ENCODE measurements around the gene MDGA2.

Gene MDGA2

GRCh38 chr14:47332106-47332505, 343.3 kb downstream of the MDGA2 start:
- no peak overlapping the region for H3K27ac ChIP-seq
- H3K27me3 ChIP-seq, result no peaks in the 10 kb centered on the region
- no peak for DNase-seq
- no peaks in the 10 kb centered on the region for H3K9me3 ChIP-seq
- H3K36me3 ChIP-seq, result no peaks in the 10 kb centered on the region
- no peak for TF ChIP-seq CTCF (IDR thresholded peaks at IDR 0.05)
- H3K4me3 ChIP-seq, result no peak overlapping the region
- peaks cover 0 to 7% (median 0%) of the 10 kb centered on the region in 4 donors for H3K4me1 ChIP-seq
- intact Hi-C loops (cut with DNase I; ENCODE audit: low total_unique reads), result no loop called here

GRCh38 chr14:47328376-47328775, 347.0 kb downstream of the MDGA2 start:
- H3K27me3 ChIP-seq, result no peaks in the 10 kb centered on the region
- H3K27ac ChIP-seq, result no peak overlapping the region
- no peak overlapping the region for H3K4me3 ChIP-seq
- no peak for TF ChIP-seq CTCF (IDR thresholded peaks at IDR 0.05)
- H3K36me3 ChIP-seq, result no peaks in the 10 kb centered on the region
- intact Hi-C loops (cut with DNase I; ENCODE audit: low total_unique reads), result no loop called here
- no peaks in the 10 kb centered on the region for H3K9me3 ChIP-seq
- no peak for DNase-seq
- peaks cover 0 to 7% (median 0%) of the 10 kb centered on the region in 4 donors for H3K4me1 ChIP-seq

GRCh38 chr14:47327336-47327735, 348.1 kb downstream of the MDGA2 start:
- H3K36me3 ChIP-seq, result no peaks in the 10 kb centered on the region
- H3K9me3 ChIP-seq, result no peaks in the 10 kb centered on the region
- H3K4me3 ChIP-seq, result no peak overlapping the region
- intact Hi-C loops (cut with DNase I; ENCODE audit: low total_unique reads), result no loop called here
- H3K27me3 ChIP-seq, result no peaks in the 10 kb centered on the region
- peaks cover 0 to 7% (median 0%) of the 10 kb centered on the region in 4 donors for H3K4me1 ChIP-seq
- no peak for DNase-seq
- no peak for TF ChIP-seq CTCF (IDR thresholded peaks at IDR 0.05)
- H3K27ac ChIP-seq, result no peak overlapping the region

- TF ChIP-seq CTCF (IDR thresholded peaks at IDR 0.05), result no peak
- H3K27ac ChIP-seq, result no peak overlapping the region
- H3K27me3 ChIP-seq, result no peaks in the 10 kb centered on the region
- H3K4me3 ChIP-seq, result no peak overlapping the region
- no peak for DNase-seq
- no peaks in the 10 kb centered on the region for H3K36me3 ChIP-seq
- intact Hi-C loops (cut with DNase I; ENCODE audit: low total_unique reads), result no loop called here
- no peaks in the 10 kb centered on the region for H3K9me3 ChIP-seq
- H3K4me1 ChIP-seq, result no peaks in the 10 kb centered on the region
Measured at GRCh38 chr14:47322751-47323150, 352.7 kb downstream of the MDGA2 start.

- no peaks in the 10 kb centered on the region for H3K27me3 ChIP-seq
- intact Hi-C loops (cut with DNase I; ENCODE audit: low total_unique reads), result no loop called here
- H3K36me3 ChIP-seq, result no peaks in the 10 kb centered on the region
- no peak overlapping the region for H3K27ac ChIP-seq
- DNase-seq, result no peak
- TF ChIP-seq CTCF (IDR thresholded peaks at IDR 0.05), result no peak
- H3K9me3 ChIP-seq, result no peaks in the 10 kb centered on the region
- no peaks in the 10 kb centered on the region for H3K4me1 ChIP-seq
- no peak overlapping the region for H3K4me3 ChIP-seq
Measured at GRCh38 chr14:47302121-47302520, 373.3 kb downstream of the MDGA2 start.

- no peak for TF ChIP-seq CTCF (IDR thresholded peaks at IDR 0.05)
- Histone ChIP-seq H3K27ac (no peak overlapping the region), H3K9me3 (no peaks in the 10 kb centered on the region), H3K4me1 (no peaks in the 10 kb centered on the region), H3K36me3 (no peaks in the 10 kb centered on the region), H3K4me3 (no peak overlapping the region), H3K27me3 (no peaks in the 10 kb centered on the region)
- intact Hi-C loops (cut with DNase I; ENCODE audit: low total_unique reads), result no loop called here
- DNase-seq, result no peak
Measured at GRCh38 chr14:47300796-47301195, 374.6 kb downstream of the MDGA2 start.

Data from tibial artery (tissue), 4 donors.